Myocyte (in vitro differentiated cells): ENCODE data around the gene KLHL29. TPM values are rescaled to one million over a fixed set of nuclear protein-coding genes. Genes with fewer than 3 reads are reported as not detected.

ENCODE experiments used
- DNase-seq: peaks from one replicate; pipeline ENCODE4 v3.0.0-alpha.2; 2012; ENCODE audit warnings: low read depth
- total RNA-seq: library from RNA; depleted of rRNA; stranded (reverse); fragments of >200 nt; gene quantifications from 2 replicates; pipeline ENCODE4 v1.2.3, GENCODE V29; 2014

KLHL29 gene
- total RNA-seq, 1 donor from 2014 or later = 3.6 TPM

- DNase-seq = no peak
Observed at GRCh38 chr2:23491591-23492336, 106.8 kb downstream of the KLHL29 start.

- DNase-seq = no peak
Observed at GRCh38 chr2:23492337-23492675, 107.3 kb downstream of the KLHL29 start.

- no peak for DNase-seq
Observed at GRCh38 chr2:23492921-23493320, 107.9 kb downstream of the KLHL29 start.

GRCh38 chr2:23493846-23494245 is 108.9 kb downstream of the KLHL29 start:
- no peak for DNase-seq

GRCh38 chr2:23494286-23494685 is 109.3 kb downstream of the KLHL29 start:
- DNase-seq = no peak

GRCh38 chr2:23495661-23496114 is 110.7 kb downstream of the KLHL29 start:
- no peak for DNase-seq

GRCh38 chr2:23496456-23496855 is 111.5 kb downstream of the KLHL29 start:
- no peak for DNase-seq

- peak; percentile 84 for DNase-seq
Observed at GRCh38 chr2:23497063-23497462, 112.1 kb downstream of the KLHL29 start.

- no peak for DNase-seq
Observed at GRCh38 chr2:23497536-23497935, 112.6 kb downstream of the KLHL29 start.

- no peak for DNase-seq
Observed at GRCh38 chr2:23498943-23499342, 114.0 kb downstream of the KLHL29 start.

- no peak for DNase-seq
Observed at GRCh38 chr2:23499439-23499838, 114.5 kb downstream of the KLHL29 start.

GRCh38 chr2:23500836-23501235 is 115.9 kb downstream of the KLHL29 start:
- no peak for DNase-seq

- DNase-seq = no peak
Observed at GRCh38 chr2:23502096-23502495, 117.1 kb downstream of the KLHL29 start.

- DNase-seq = no peak
Observed at GRCh38 chr2:23503097-23503496, 118.1 kb downstream of the KLHL29 start.

GRCh38 chr2:23503682-23504081 is 118.7 kb downstream of the KLHL29 start:
- no peak for DNase-seq

GRCh38 chr2:23504591-23504990 is 119.6 kb downstream of the KLHL29 start:
- DNase-seq = no peak

- no peak for DNase-seq
Observed at GRCh38 chr2:23505218-23505983, 120.4 kb downstream of the KLHL29 start.

- no peak for DNase-seq
Observed at GRCh38 chr2:23505984-23506380, 121.0 kb downstream of the KLHL29 start.

- DNase-seq = no peak
Observed at GRCh38 chr2:23506531-23507266, 121.7 kb downstream of the KLHL29 start.

GRCh38 chr2:23507267-23508065 is 122.5 kb downstream of the KLHL29 start:
- DNase-seq = no peak

- no peak for DNase-seq
Observed at GRCh38 chr2:23508066-23508390, 123.0 kb downstream of the KLHL29 start.
